H9 (cell line): ENCODE measurements around the gene SLMAP. TPM values are rescaled to one million over a fixed set of nuclear protein-coding genes. Genes with fewer than 3 reads are reported as not detected.

Experiments
- DNase-seq: peaks from one replicate; pipeline ENCODE4 v3.0.0-alpha.2; 2017
- H2AFZ ChIP-seq: one replicate; pipeline ENCODE4 v1.6.1; 2013; ENCODE audit warnings: mild to moderate bottlenecking, low read length, control low read depth, moderate library complexity
- H2AK5ac ChIP-seq: 2 replicates; pipeline ENCODE4 v1.6.1; 2013; ENCODE audit warnings: low read length, control low read depth, mixed read lengths; ENCODE audit not compliant: insufficient read length
- H2BK120ac ChIP-seq: one replicate; pipeline ENCODE4 v1.6.1; 2013; ENCODE audit warnings: low read depth, mild to moderate bottlenecking, low read length, control low read depth, inconsistent platforms; ENCODE audit not compliant: poor library complexity, severe bottlenecking
- H2BK12ac ChIP-seq: 2 replicates; pipeline ENCODE4 v1.6.1; 2013; ENCODE audit warnings: low read length, control low read depth, mixed read lengths, low read depth; ENCODE audit not compliant: insufficient read length
- H2BK15ac ChIP-seq: 2 replicates; pipeline ENCODE4 v1.6.1; 2013; ENCODE audit warnings: low read depth, low read length, control low read depth
- H2BK20ac ChIP-seq: one replicate; pipeline ENCODE4 v1.6.1; 2013; ENCODE audit warnings: low read depth, mild to moderate bottlenecking, low read length, control low read depth, inconsistent platforms; ENCODE audit not compliant: poor library complexity, severe bottlenecking
- H2BK5ac ChIP-seq: 2 replicates; pipeline ENCODE4 v1.6.1; 2013; ENCODE audit warnings: low read length, control low read depth, mixed read lengths; ENCODE audit not compliant: insufficient read length
- H3K14ac ChIP-seq: 2 replicates; pipeline ENCODE4 v1.6.1; 2013; ENCODE audit warnings: low read length, control low read depth; ENCODE audit not compliant: insufficient read depth
- H3K18ac ChIP-seq: 2 replicates; pipeline ENCODE4 v1.6.1; 2013; ENCODE audit warnings: low read depth, mild to moderate bottlenecking, mixed read lengths, low read length, control low read depth; ENCODE audit not compliant: insufficient read length
- H3K23ac ChIP-seq: 2 replicates; pipeline ENCODE4 v1.6.1; 2013; ENCODE audit warnings: low read length, control low read depth, mixed read lengths, low read depth; ENCODE audit not compliant: insufficient read length
- H3K23me2 ChIP-seq: 2 replicates; pipeline ENCODE4 v1.6.1; 2013; ENCODE audit warnings: low read depth, mild to moderate bottlenecking, mixed read lengths, low read length, control low read depth; ENCODE audit not compliant: insufficient read length, poor library complexity, severe bottlenecking
- H3K27ac ChIP-seq: 2 replicates; pipeline ENCODE4 v1.5.1; 2013; ENCODE audit warnings: low read length, control low read depth, mixed read lengths, low read depth; ENCODE audit not compliant: insufficient read length
- H3K27me3 ChIP-seq: 2 replicates; pipeline ENCODE4 v1.6.1; 2013; ENCODE audit warnings: low read length, control low read depth, inconsistent platforms; ENCODE audit not compliant: insufficient read depth
- H3K4ac ChIP-seq: 2 replicates; pipeline ENCODE4 v1.6.1; 2013; ENCODE audit warnings: low read depth, mild to moderate bottlenecking, control low read depth, inconsistent platforms, low read length, moderate library complexity
- H3K4me1 ChIP-seq: 2 replicates; pipeline ENCODE4 v1.6.1; 2013; ENCODE audit warnings: low read length, control low read depth, inconsistent platforms; ENCODE audit not compliant: insufficient read depth
- H3K4me2 ChIP-seq: 2 replicates; pipeline ENCODE4 v1.6.1; 2013; ENCODE audit warnings: low read length, control low read depth, mixed read lengths; ENCODE audit not compliant: insufficient read length, insufficient read depth
- H3K56ac ChIP-seq: 2 replicates; pipeline ENCODE4 v1.6.1; 2013; ENCODE audit warnings: low read depth, mild to moderate bottlenecking, mixed read lengths, low read length, control low read depth; ENCODE audit not compliant: insufficient read length
- H3K79me1 ChIP-seq: 2 replicates; pipeline ENCODE4 v1.6.1; 2013; ENCODE audit warnings: low read depth, mild to moderate bottlenecking, moderate library complexity, low read length, control low read depth, inconsistent platforms; ENCODE audit not compliant: insufficient read depth, poor library complexity, severe bottlenecking
- H3K79me2 ChIP-seq: 2 replicates; pipeline ENCODE4 v1.6.1; 2013; ENCODE audit warnings: low read length, control low read depth, inconsistent platforms; ENCODE audit not compliant: insufficient read depth
- H3K9ac ChIP-seq: 2 replicates; pipeline ENCODE4 v1.6.1; 2013; ENCODE audit warnings: low read length, control low read depth, mixed read lengths; ENCODE audit not compliant: insufficient read length; ENCODE audit errors: extremely low read depth
- H3K9me3 ChIP-seq: one replicate; pipeline ENCODE4 v1.6.1; 2013; ENCODE audit warnings: low read depth, low read length, inconsistent platforms; ENCODE audit not compliant: control insufficient read depth
- H3T11ph ChIP-seq: one replicate; pipeline ENCODE4 v1.6.1; 2013; ENCODE audit warnings: mild to moderate bottlenecking, low read length, control low read depth, inconsistent platforms
- H4K20me1 ChIP-seq: one replicate; pipeline ENCODE4 v1.6.1; 2013; ENCODE audit not compliant: control insufficient read depth, insufficient read length, insufficient read depth
- H4K5ac ChIP-seq: 2 replicates; pipeline ENCODE4 v1.6.1; 2013; ENCODE audit warnings: low read depth, mild to moderate bottlenecking, mixed read lengths, low read length, control low read depth; ENCODE audit not compliant: insufficient read length
- H4K8ac ChIP-seq: replicated peaks from 2 replicates; pipeline ENCODE4 v1.6.1; 2013; ENCODE audit warnings: low read length, control low read depth, mixed read lengths, low read depth; ENCODE audit not compliant: insufficient read length
- H4K91ac ChIP-seq: 2 replicates; pipeline ENCODE4 v1.6.1; 2013; ENCODE audit warnings: low read depth, mild to moderate bottlenecking, moderate library complexity, mixed read lengths, low read length, control low read depth; ENCODE audit not compliant: insufficient read length
- H3K27ac Mint-ChIP-seq, 3 experiments: 2 replicates in 2 of 3; 3 replicates in 1 of 3; pipeline ENCODE4 v1.8.0; 2020 to 2021; ENCODE audit warnings: mixed read lengths in 3 of 3, mild to moderate bottlenecking in 1 of 3, moderate library complexity in 1 of 3
- H3K27me3 Mint-ChIP-seq: 2 replicates; pipeline ENCODE4 v1.8.0; 2021; ENCODE audit warnings: low read depth, mild to moderate bottlenecking, moderate library complexity, mixed read lengths
- H3K36me3 Mint-ChIP-seq, 3 experiments: 2 replicates in 2 of 3; 3 replicates in 1 of 3; pipeline ENCODE4 v1.8.0; 2020 to 2021; ENCODE audit warnings: low read depth in 3 of 3, mixed read lengths in 3 of 3; ENCODE audit not compliant: insufficient read depth in 1 of 3
- H3K4me1 Mint-ChIP-seq, 2 experiments: 2 replicates each; pipeline ENCODE4 v1.8.0; 2020; ENCODE audit warnings: mixed read lengths in 2 of 2
- H3K4me3 Mint-ChIP-seq, 2 experiments: 2 replicates in 1 of 2; 3 replicates in 1 of 2; pipeline ENCODE4 v1.8.0; 2020 to 2021; ENCODE audit warnings: mild to moderate bottlenecking in 2 of 2, mixed read lengths in 2 of 2, moderate library complexity in 1 of 2
- H3K9me3 Mint-ChIP-seq, 2 experiments: 2 replicates in 1 of 2; 3 replicates in 1 of 2; pipeline ENCODE4 v1.8.0; 2020; ENCODE audit warnings: mild to moderate bottlenecking in 2 of 2, mixed read lengths in 2 of 2, moderate library complexity in 1 of 2
- CTCF ChIP-seq: fragments of 200-600 bp; sonication (generic); conservative IDR thresholded peaks from 3 replicates; pipeline ENCODE4 v1.8.0; 2021; ENCODE audit warnings: antibody characterized with exemption, mild to moderate bottlenecking
- WGBS: extraction: QIAGEN DNeasy Blood & Tissue Kit; methylation state at CpG from one replicate; pipeline ENCODE4 v1.1.7; 2013; ENCODE audit warnings: missing lambda C conversion rate, low lambda C conversion rate, mixed read lengths; ENCODE audit not compliant: insufficient read length; ENCODE audit errors: extremely low coverage; 5-methylcytosine and 5-hydroxymethylcytosine counted together
- total RNA-seq: library from RNA; stranded (reverse); gene quantifications from 2 replicates; pipeline ENCODE4 v1.2.1, GENCODE V29; 2021

SLMAP gene
- total RNA-seq, 1 experiment from 2014 or later: 65.1 TPM

- Histone ChIP-seq H3K79me2 (no peaks in the 10 kb centered on the region), H4K20me1 (no peaks in the 10 kb centered on the region), H2BK12ac (no peak overlapping the region), H4K91ac (no peak overlapping the region), H3K14ac (no peak overlapping the region), H2BK5ac (no peak overlapping the region), H3K56ac (no peak overlapping the region), H4K5ac (no peak overlapping the region), H3K4me2 (no peak overlapping the region), H3K27me3 (no peaks in the 10 kb centered on the region), H3K4me1 (peaks cover 8% of the 10 kb centered on the region; the same call in 1 of the 2 replicates), H4K8ac (no peak overlapping the region), H3K4ac (no peak overlapping the region), H2BK15ac (no peak overlapping the region), H3K79me1 (no peaks in the 10 kb centered on the region), H2AK5ac (no peak overlapping the region), H2BK120ac (no peak overlapping the region), H3K23ac (no peak overlapping the region), H3K9me3 (no peaks in the 10 kb centered on the region), H2AFZ (no peak overlapping the region), H3K27ac (no peak overlapping the region), H3T11ph (no peak overlapping the region), H3K9ac (no peak overlapping the region), H2BK20ac (no peak overlapping the region), H3K18ac (no peak overlapping the region), H3K23me2 (no peaks in the 10 kb centered on the region)
- TF ChIP-seq CTCF: no peak
- H3K9me3 Mint-ChIP-seq: no peaks in the 10 kb centered on the region
- no peak for DNase-seq
- no peaks in the 10 kb centered on the region for H3K27me3 Mint-ChIP-seq
- no peaks in the 10 kb centered on the region; a peak in 1 of 7 replicates for H3K36me3 Mint-ChIP-seq
- H3K4me3 Mint-ChIP-seq: no peak overlapping the region
- no peak overlapping the region; a peak in 1 of 7 replicates for H3K27ac Mint-ChIP-seq
- WGBS: no CpG with 5 or more reads among the region's 3 CpGs
- peaks cover 21 to 26% of the 10 kb centered on the region in 2 experiments for H3K4me1 Mint-ChIP-seq
These were observed 200.2 kb downstream of the SLMAP start for GRCh38 chr3:57956119-57956832.
